H9 (cell line): ENCODE data around the gene ARHGAP31. TPM values are rescaled to one million over a fixed set of nuclear protein-coding genes. Genes with fewer than 3 reads are reported as not detected.

ENCODE experiments used
- DNase-seq: peaks from one replicate; pipeline ENCODE4 v3.0.0-alpha.2; 2017
- H2AFZ ChIP-seq: one replicate; pipeline ENCODE4 v1.6.1; 2013; ENCODE audit warnings: mild to moderate bottlenecking, low read length, control low read depth, moderate library complexity
- H2AK5ac ChIP-seq: 2 replicates; pipeline ENCODE4 v1.6.1; 2013; ENCODE audit warnings: low read length, control low read depth, mixed read lengths; ENCODE audit not compliant: insufficient read length
- H2BK120ac ChIP-seq: one replicate; pipeline ENCODE4 v1.6.1; 2013; ENCODE audit warnings: low read depth, mild to moderate bottlenecking, low read length, control low read depth, inconsistent platforms; ENCODE audit not compliant: poor library complexity, severe bottlenecking
- H2BK12ac ChIP-seq: 2 replicates; pipeline ENCODE4 v1.6.1; 2013; ENCODE audit warnings: low read length, control low read depth, mixed read lengths, low read depth; ENCODE audit not compliant: insufficient read length
- H2BK15ac ChIP-seq: 2 replicates; pipeline ENCODE4 v1.6.1; 2013; ENCODE audit warnings: low read depth, low read length, control low read depth
- H2BK20ac ChIP-seq: one replicate; pipeline ENCODE4 v1.6.1; 2013; ENCODE audit warnings: low read depth, mild to moderate bottlenecking, low read length, control low read depth, inconsistent platforms; ENCODE audit not compliant: poor library complexity, severe bottlenecking
- H2BK5ac ChIP-seq: 2 replicates; pipeline ENCODE4 v1.6.1; 2013; ENCODE audit warnings: low read length, control low read depth, mixed read lengths; ENCODE audit not compliant: insufficient read length
- H3K14ac ChIP-seq: 2 replicates; pipeline ENCODE4 v1.6.1; 2013; ENCODE audit warnings: low read length, control low read depth; ENCODE audit not compliant: insufficient read depth
- H3K18ac ChIP-seq: 2 replicates; pipeline ENCODE4 v1.6.1; 2013; ENCODE audit warnings: low read depth, mild to moderate bottlenecking, mixed read lengths, low read length, control low read depth; ENCODE audit not compliant: insufficient read length
- H3K23ac ChIP-seq: 2 replicates; pipeline ENCODE4 v1.6.1; 2013; ENCODE audit warnings: low read length, control low read depth, mixed read lengths, low read depth; ENCODE audit not compliant: insufficient read length
- H3K23me2 ChIP-seq: 2 replicates; pipeline ENCODE4 v1.6.1; 2013; ENCODE audit warnings: low read depth, mild to moderate bottlenecking, mixed read lengths, low read length, control low read depth; ENCODE audit not compliant: insufficient read length, poor library complexity, severe bottlenecking
- H3K27ac ChIP-seq: 2 replicates; pipeline ENCODE4 v1.5.1; 2013; ENCODE audit warnings: low read length, control low read depth, mixed read lengths, low read depth; ENCODE audit not compliant: insufficient read length
- H3K27me3 ChIP-seq: 2 replicates; pipeline ENCODE4 v1.6.1; 2013; ENCODE audit warnings: low read length, control low read depth, inconsistent platforms; ENCODE audit not compliant: insufficient read depth
- H3K4ac ChIP-seq: 2 replicates; pipeline ENCODE4 v1.6.1; 2013; ENCODE audit warnings: low read depth, mild to moderate bottlenecking, control low read depth, inconsistent platforms, low read length, moderate library complexity
- H3K4me1 ChIP-seq: 2 replicates; pipeline ENCODE4 v1.6.1; 2013; ENCODE audit warnings: low read length, control low read depth, inconsistent platforms; ENCODE audit not compliant: insufficient read depth
- H3K4me2 ChIP-seq: 2 replicates; pipeline ENCODE4 v1.6.1; 2013; ENCODE audit warnings: low read length, control low read depth, mixed read lengths; ENCODE audit not compliant: insufficient read length, insufficient read depth
- H3K56ac ChIP-seq: 2 replicates; pipeline ENCODE4 v1.6.1; 2013; ENCODE audit warnings: low read depth, mild to moderate bottlenecking, mixed read lengths, low read length, control low read depth; ENCODE audit not compliant: insufficient read length
- H3K79me1 ChIP-seq: 2 replicates; pipeline ENCODE4 v1.6.1; 2013; ENCODE audit warnings: low read depth, mild to moderate bottlenecking, moderate library complexity, low read length, control low read depth, inconsistent platforms; ENCODE audit not compliant: insufficient read depth, poor library complexity, severe bottlenecking
- H3K79me2 ChIP-seq: 2 replicates; pipeline ENCODE4 v1.6.1; 2013; ENCODE audit warnings: low read length, control low read depth, inconsistent platforms; ENCODE audit not compliant: insufficient read depth
- H3K9ac ChIP-seq: 2 replicates; pipeline ENCODE4 v1.6.1; 2013; ENCODE audit warnings: low read length, control low read depth, mixed read lengths; ENCODE audit not compliant: insufficient read length; ENCODE audit errors: extremely low read depth
- H3K9me3 ChIP-seq: one replicate; pipeline ENCODE4 v1.6.1; 2013; ENCODE audit warnings: low read depth, low read length, inconsistent platforms; ENCODE audit not compliant: control insufficient read depth
- H3T11ph ChIP-seq: one replicate; pipeline ENCODE4 v1.6.1; 2013; ENCODE audit warnings: mild to moderate bottlenecking, low read length, control low read depth, inconsistent platforms
- H4K20me1 ChIP-seq: one replicate; pipeline ENCODE4 v1.6.1; 2013; ENCODE audit not compliant: control insufficient read depth, insufficient read length, insufficient read depth
- H4K5ac ChIP-seq: 2 replicates; pipeline ENCODE4 v1.6.1; 2013; ENCODE audit warnings: low read depth, mild to moderate bottlenecking, mixed read lengths, low read length, control low read depth; ENCODE audit not compliant: insufficient read length
- H4K8ac ChIP-seq: replicated peaks from 2 replicates; pipeline ENCODE4 v1.6.1; 2013; ENCODE audit warnings: low read length, control low read depth, mixed read lengths, low read depth; ENCODE audit not compliant: insufficient read length
- H4K91ac ChIP-seq: 2 replicates; pipeline ENCODE4 v1.6.1; 2013; ENCODE audit warnings: low read depth, mild to moderate bottlenecking, moderate library complexity, mixed read lengths, low read length, control low read depth; ENCODE audit not compliant: insufficient read length
- H3K27ac Mint-ChIP-seq, 3 experiments: 2 replicates in 2 of 3; 3 replicates in 1 of 3; pipeline ENCODE4 v1.8.0; 2020 to 2021; ENCODE audit warnings: mixed read lengths in 3 of 3, mild to moderate bottlenecking in 1 of 3, moderate library complexity in 1 of 3
- H3K27me3 Mint-ChIP-seq: 2 replicates; pipeline ENCODE4 v1.8.0; 2021; ENCODE audit warnings: low read depth, mild to moderate bottlenecking, moderate library complexity, mixed read lengths
- H3K36me3 Mint-ChIP-seq, 3 experiments: 2 replicates in 2 of 3; 3 replicates in 1 of 3; pipeline ENCODE4 v1.8.0; 2020 to 2021; ENCODE audit warnings: low read depth in 3 of 3, mixed read lengths in 3 of 3; ENCODE audit not compliant: insufficient read depth in 1 of 3
- H3K4me1 Mint-ChIP-seq, 2 experiments: 2 replicates each; pipeline ENCODE4 v1.8.0; 2020; ENCODE audit warnings: mixed read lengths in 2 of 2
- H3K4me3 Mint-ChIP-seq, 2 experiments: 2 replicates in 1 of 2; 3 replicates in 1 of 2; pipeline ENCODE4 v1.8.0; 2020 to 2021; ENCODE audit warnings: mild to moderate bottlenecking in 2 of 2, mixed read lengths in 2 of 2, moderate library complexity in 1 of 2
- H3K9me3 Mint-ChIP-seq, 2 experiments: 2 replicates in 1 of 2; 3 replicates in 1 of 2; pipeline ENCODE4 v1.8.0; 2020; ENCODE audit warnings: mild to moderate bottlenecking in 2 of 2, mixed read lengths in 2 of 2, moderate library complexity in 1 of 2
- WGBS: extraction: QIAGEN DNeasy Blood & Tissue Kit; methylation state at CpG from one replicate; pipeline ENCODE4 v1.1.7; 2013; ENCODE audit warnings: missing lambda C conversion rate, low lambda C conversion rate, mixed read lengths; ENCODE audit not compliant: insufficient read length; ENCODE audit errors: extremely low coverage; 5-methylcytosine and 5-hydroxymethylcytosine counted together
- total RNA-seq: library from RNA; stranded (reverse); gene quantifications from 2 replicates; pipeline ENCODE4 v1.2.1, GENCODE V29; 2021
- TF ChIP-seq, protein P1 (sequence below): fragments of 200-600 bp; sonication (generic); conservative IDR thresholded peaks from 3 replicates; pipeline ENCODE4 v1.8.0; 2021; ENCODE audit warnings: antibody characterized with exemption, mild to moderate bottlenecking

ARHGAP31 gene
- total RNA-seq, 1 experiment from 2014 or later, result 2.2 TPM

DNA sequence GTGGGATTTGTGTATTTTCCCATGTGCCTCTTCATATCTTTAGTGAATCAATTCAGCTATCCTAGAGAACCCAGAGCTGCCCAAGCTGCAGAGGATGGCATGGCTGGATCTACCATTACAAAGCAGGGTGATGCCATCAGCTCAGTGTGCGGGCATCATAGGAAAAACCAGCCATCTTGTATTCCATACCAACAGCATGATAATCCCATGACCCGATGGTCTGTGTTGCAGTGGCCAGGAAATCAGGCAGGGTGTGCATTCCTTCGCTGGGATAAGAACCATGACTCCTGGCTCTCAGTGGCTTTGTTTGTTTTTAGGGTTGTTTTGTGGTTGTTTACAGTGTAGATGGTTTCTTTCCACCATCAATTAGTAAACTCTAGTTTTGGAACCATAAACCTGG is 36.0 kb downstream of the ARHGAP31 start:
- Histone ChIP-seq H4K8ac (no peak overlapping the region), H2BK120ac (no peak overlapping the region), H3K9ac (no peak overlapping the region), H3K18ac (no peak overlapping the region), H3K56ac (no peak overlapping the region), H2AK5ac (no peak overlapping the region), H2BK15ac (no peak overlapping the region), H3K4ac (no peak overlapping the region), H2BK12ac (no peak overlapping the region), H3T11ph (no peak overlapping the region), H3K23me2 (no peaks in the 10 kb centered on the region), H3K27me3 (no peaks in the 10 kb centered on the region), H3K23ac (no peak overlapping the region), H2BK5ac (no peak overlapping the region), H3K4me1 (no peaks in the 10 kb centered on the region; the same call in 1 of the 2 replicates), H2BK20ac (no peak overlapping the region), H4K91ac (no peak overlapping the region), H2AFZ (no peak overlapping the region), H3K27ac (no peak overlapping the region), H3K4me2 (no peak overlapping the region), H3K79me2 (no peaks in the 10 kb centered on the region), H4K5ac (no peak overlapping the region), H3K79me1 (no peaks in the 10 kb centered on the region), H4K20me1 (no peaks in the 10 kb centered on the region), H3K9me3 (no peaks in the 10 kb centered on the region), H3K14ac (no peak overlapping the region)
- TF ChIP-seq, protein P1, sequence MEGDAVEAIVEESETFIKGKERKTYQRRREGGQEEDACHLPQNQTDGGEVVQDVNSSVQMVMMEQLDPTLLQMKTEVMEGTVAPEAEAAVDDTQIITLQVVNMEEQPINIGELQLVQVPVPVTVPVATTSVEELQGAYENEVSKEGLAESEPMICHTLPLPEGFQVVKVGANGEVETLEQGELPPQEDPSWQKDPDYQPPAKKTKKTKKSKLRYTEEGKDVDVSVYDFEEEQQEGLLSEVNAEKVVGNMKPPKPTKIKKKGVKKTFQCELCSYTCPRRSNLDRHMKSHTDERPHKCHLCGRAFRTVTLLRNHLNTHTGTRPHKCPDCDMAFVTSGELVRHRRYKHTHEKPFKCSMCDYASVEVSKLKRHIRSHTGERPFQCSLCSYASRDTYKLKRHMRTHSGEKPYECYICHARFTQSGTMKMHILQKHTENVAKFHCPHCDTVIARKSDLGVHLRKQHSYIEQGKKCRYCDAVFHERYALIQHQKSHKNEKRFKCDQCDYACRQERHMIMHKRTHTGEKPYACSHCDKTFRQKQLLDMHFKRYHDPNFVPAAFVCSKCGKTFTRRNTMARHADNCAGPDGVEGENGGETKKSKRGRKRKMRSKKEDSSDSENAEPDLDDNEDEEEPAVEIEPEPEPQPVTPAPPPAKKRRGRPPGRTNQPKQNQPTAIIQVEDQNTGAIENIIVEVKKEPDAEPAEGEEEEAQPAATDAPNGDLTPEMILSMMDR, result no peak
- no CpG with 5 or more reads among the region's 3 CpGs for WGBS
- H3K27ac Mint-ChIP-seq, result no peak overlapping the region
- H3K27me3 Mint-ChIP-seq, result no peaks in the 10 kb centered on the region
- H3K9me3 Mint-ChIP-seq, result no peaks in the 10 kb centered on the region; a peak in 1 of 5 replicates
- no peaks in the 10 kb centered on the region; a peak in 1 of 7 replicates for H3K36me3 Mint-ChIP-seq
- no peak overlapping the region for H3K4me3 Mint-ChIP-seq
- DNase-seq, result no peak
- peaks cover 12 to 18% of the 10 kb centered on the region in 2 experiments for H3K4me1 Mint-ChIP-seq
